Peyer's patch (tissue), 4 donors: Measurements from ENCODE around the gene KIRREL3. TPM values are rescaled to one million over a fixed set of nuclear protein-coding genes. Genes with fewer than 3 reads are reported as not detected.

Experiments
- DNase-seq, 3 donors: peaks; one replicate each; pipeline ENCODE4 v3.0.0-alpha.2; 2017 to 2019
- H3K27ac ChIP-seq, 4 donors: fragments of 200-600 bp; sonication (generic); one replicate each; pipeline ENCODE4 v1.5.1; 2016 to 2019
- H3K27me3 ChIP-seq, 2 donors: fragments of 200-600 bp; sonication (generic); one replicate each; pipeline ENCODE4 v1.5.1; 2019
- H3K36me3 ChIP-seq, 3 donors: fragments of 200-600 bp; sonication (generic); one replicate each; pipeline ENCODE4 v1.5.1; 2016 to 2019
- H3K4me1 ChIP-seq, 4 donors: fragments of 200-600 bp; sonication (generic); one replicate each; pipeline ENCODE4 v1.5.1; 2016 to 2019
- H3K4me3 ChIP-seq, 4 donors: fragments of 200-600 bp; sonication (generic); 1 replicate in 3 of 4; 2 replicates in 1 of 4; pipeline ENCODE4 v1.5.1; 2016 to 2019; ENCODE audit warnings: mild to moderate bottlenecking in 1 of 4
- H3K9me3 ChIP-seq, 4 donors: fragments of 200-600 bp; sonication (generic); one replicate each; pipeline ENCODE4 v1.5.1; 2016 to 2019; ENCODE audit warnings: mild to moderate bottlenecking in 1 of 4
- POLR2A ChIP-seq, 2 donors: fragments of 450-650 bp; IDR thresholded peaks; one replicate each; pipeline ENCODE4 v1.5.1; 2017; ENCODE audit warnings: antibody characterized with exemption in 2 of 2, mild to moderate bottlenecking in 2 of 2, moderate library complexity in 2 of 2
- total RNA-seq, 4 donors: library from RNA; depleted of rRNA; stranded (reverse); fragments of >200 nt; gene quantifications; one replicate each; pipeline ENCODE4 v1.1.0, GENCODE V29; 2016
- TF ChIP-seq, protein P1 (sequence below), 6 experiments: fragments of 450-650 bp in 4 of 6; fragments of 200-600 bp in 2 of 6; sonication (generic) in 1 of 6; IDR thresholded peaks; one replicate each; pipeline ENCODE4 v1.5.1; 2017 to 2019; ENCODE audit warnings: antibody characterized with exemption in 6 of 6, mild to moderate bottlenecking in 3 of 6, moderate library complexity in 1 of 6

The KIRREL3 gene
- total RNA-seq, 4 donors from 2014 or later: 0.83 TPM; not detected in 3

DNA sequence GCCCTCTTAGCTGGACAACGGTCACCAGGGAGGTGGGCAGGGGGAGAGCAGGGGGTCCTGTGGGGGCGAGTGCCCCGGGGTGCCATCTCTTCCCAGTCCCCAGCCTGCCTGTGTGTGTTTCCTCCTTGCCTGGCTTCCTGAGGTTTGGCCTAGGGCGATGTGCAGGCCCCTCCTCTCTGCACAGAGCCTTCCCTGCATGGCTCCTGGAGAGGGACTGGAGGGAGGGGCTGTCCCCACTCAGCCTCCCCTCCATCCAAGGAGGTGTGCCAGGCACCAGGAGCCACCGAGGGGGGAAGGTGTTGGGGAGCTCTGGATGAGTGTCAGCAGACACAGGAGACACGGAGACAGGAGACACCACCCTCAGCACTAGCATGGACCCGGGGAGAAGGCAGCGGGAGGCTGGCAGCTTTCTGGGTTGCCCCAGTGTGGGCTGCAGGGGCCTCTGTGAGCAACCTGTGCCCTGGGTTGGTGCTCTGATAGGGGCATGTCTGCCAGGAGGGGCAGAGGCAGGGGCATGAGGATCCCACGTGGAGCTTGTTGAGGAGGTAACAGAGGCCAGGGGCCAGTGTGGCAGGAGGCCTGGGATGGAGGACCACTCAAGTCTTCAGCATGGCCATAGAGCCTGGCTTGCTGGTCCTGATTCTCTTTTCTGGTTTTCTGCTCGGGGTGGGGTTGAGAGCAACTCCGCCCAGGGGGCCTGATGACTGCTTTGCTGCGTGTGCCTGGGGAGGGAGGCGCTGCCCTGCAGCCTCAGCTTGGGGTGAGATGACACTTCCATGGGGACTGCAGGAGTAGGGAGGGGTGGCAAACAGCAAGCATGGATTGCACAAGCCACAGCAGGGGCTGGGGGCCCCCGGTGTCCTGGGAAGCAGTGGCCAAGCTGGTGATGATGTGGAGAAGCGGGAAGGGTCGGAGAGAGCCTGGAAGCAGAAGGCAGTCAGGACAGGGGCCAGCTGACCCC is 566.3 kb downstream of the KIRREL3 start:
- Histone ChIP-seq H3K4me1 (no peaks in the 10 kb centered on the region), H3K27ac (no peak overlapping the region), H3K9me3 (no peaks in the 10 kb centered on the region), H3K4me3 (no peak overlapping the region), H3K36me3 (no peaks in the 10 kb centered on the region), H3K27me3 (no peaks in the 10 kb centered on the region)
- TF ChIP-seq POLR2A (IDR thresholded peaks at IDR 0.05): no peak
- TF ChIP-seq, protein P1, sequence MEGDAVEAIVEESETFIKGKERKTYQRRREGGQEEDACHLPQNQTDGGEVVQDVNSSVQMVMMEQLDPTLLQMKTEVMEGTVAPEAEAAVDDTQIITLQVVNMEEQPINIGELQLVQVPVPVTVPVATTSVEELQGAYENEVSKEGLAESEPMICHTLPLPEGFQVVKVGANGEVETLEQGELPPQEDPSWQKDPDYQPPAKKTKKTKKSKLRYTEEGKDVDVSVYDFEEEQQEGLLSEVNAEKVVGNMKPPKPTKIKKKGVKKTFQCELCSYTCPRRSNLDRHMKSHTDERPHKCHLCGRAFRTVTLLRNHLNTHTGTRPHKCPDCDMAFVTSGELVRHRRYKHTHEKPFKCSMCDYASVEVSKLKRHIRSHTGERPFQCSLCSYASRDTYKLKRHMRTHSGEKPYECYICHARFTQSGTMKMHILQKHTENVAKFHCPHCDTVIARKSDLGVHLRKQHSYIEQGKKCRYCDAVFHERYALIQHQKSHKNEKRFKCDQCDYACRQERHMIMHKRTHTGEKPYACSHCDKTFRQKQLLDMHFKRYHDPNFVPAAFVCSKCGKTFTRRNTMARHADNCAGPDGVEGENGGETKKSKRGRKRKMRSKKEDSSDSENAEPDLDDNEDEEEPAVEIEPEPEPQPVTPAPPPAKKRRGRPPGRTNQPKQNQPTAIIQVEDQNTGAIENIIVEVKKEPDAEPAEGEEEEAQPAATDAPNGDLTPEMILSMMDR (IDR thresholded peaks at IDR 0.05): no peak
- no peak for DNase-seq

- no peaks in the 10 kb centered on the region for H3K36me3 ChIP-seq
- TF ChIP-seq, protein P1 (IDR thresholded peaks at IDR 0.05): no peak
- no peak for TF ChIP-seq POLR2A (IDR thresholded peaks at IDR 0.05)
- no peaks in the 10 kb centered on the region for H3K9me3 ChIP-seq
- DNase-seq: no peak
- H3K4me1 ChIP-seq: no peaks in the 10 kb centered on the region
- H3K27ac ChIP-seq: no peak overlapping the region
- H3K4me3 ChIP-seq: no peak overlapping the region
- no peaks in the 10 kb centered on the region for H3K27me3 ChIP-seq
Observed at GRCh38 chr11:126433244-126433846, 567.2 kb downstream of the KIRREL3 start.

DNA sequence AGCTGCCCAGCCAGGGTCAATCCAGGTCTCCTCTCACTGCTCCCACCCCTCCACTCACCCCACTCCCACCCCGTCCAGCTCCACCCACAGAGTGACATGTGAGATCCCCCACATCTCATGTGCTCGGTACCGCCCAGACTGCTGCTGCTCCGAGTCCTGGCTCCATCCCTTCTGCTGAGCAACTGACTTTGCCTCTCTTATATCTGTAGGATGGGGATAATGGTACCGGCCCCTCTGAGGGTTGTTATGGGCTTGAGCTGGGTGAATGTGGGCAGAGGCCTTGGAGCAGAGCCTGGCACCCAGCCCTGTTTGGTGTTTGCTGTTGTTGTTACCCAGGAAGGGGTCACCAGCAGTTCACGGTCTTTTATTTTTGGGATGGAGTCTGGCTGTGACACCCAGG is 568.0 kb downstream of the KIRREL3 start:
- no peaks in the 10 kb centered on the region for H3K9me3 ChIP-seq
- TF ChIP-seq, protein P1 (IDR thresholded peaks at IDR 0.05): no peak
- no peak for TF ChIP-seq POLR2A (IDR thresholded peaks at IDR 0.05)
- H3K27ac ChIP-seq: peak overlapping the region in 2 of 4 donors; percentile 38 to 39
- no peak for DNase-seq
- no peaks in the 10 kb centered on the region for H3K4me1 ChIP-seq
- H3K27me3 ChIP-seq: no peaks in the 10 kb centered on the region
- no peaks in the 10 kb centered on the region for H3K36me3 ChIP-seq
- no peak overlapping the region for H3K4me3 ChIP-seq

GRCh38 chr11:126432065-126432461 is 568.5 kb downstream of the KIRREL3 start:
- peak overlapping the region in 2 of 4 donors; percentile 38 to 39 for H3K27ac ChIP-seq
- no peak for DNase-seq

DNA sequence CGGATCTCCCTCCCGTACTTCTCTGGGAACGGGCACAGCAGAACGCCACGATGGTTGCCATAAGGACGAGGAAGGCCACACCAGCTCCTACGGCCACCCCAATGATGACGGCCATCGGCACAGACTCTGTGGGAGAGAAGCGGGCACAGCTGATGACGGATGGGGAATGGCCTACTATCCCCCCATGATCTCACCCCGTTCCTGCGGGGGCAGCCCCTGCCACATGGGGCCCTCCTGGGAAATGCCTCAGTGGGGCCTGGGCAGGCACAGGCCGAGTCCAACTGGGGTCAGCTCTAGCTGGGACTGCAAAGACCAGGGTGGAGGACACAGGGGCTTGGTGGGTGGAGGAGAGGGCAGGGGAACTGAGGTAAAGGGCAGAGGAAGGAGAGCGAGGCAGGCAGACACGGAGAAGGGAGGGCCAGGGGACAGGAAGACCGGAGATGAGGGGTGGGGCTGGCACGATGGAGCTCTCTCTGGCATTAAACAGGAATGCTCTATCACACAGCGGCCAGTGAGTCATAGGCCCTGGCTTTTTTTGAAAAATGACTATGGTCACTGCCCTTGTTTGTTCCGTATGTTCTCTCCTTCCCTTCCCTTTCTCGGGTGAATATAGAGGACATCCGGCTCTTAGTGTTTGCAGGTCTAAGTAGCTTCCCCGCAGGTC is 569.0 kb downstream of the KIRREL3 start:
- Histone ChIP-seq H3K27me3 (no peaks in the 10 kb centered on the region), H3K9me3 (no peaks in the 10 kb centered on the region), H3K36me3 (no peaks in the 10 kb centered on the region), H3K27ac (peak overlapping the region in 3 of 4 donors; percentile 21 to 39 (median 22)), H3K4me3 (no peak overlapping the region), H3K4me1 (no peaks in the 10 kb centered on the region)
- no peak for DNase-seq
- TF ChIP-seq POLR2A (IDR thresholded peaks at IDR 0.05): no peak
- TF ChIP-seq, protein P1 (IDR thresholded peaks at IDR 0.05): no peak

More at GRCh38 chr11:126432065-126432461, 568.5 kb downstream of the KIRREL3 start:
- Histone ChIP-seq H3K9me3 (no peaks in the 10 kb centered on the region), H3K36me3 (no peaks in the 10 kb centered on the region), H3K27me3 (no peaks in the 10 kb centered on the region), H3K4me3 (no peak overlapping the region), H3K4me1 (no peaks in the 10 kb centered on the region)
- TF ChIP-seq, protein P1 (IDR thresholded peaks at IDR 0.05): no peak
- TF ChIP-seq POLR2A (IDR thresholded peaks at IDR 0.05): no peak
